ENCODE data around the gene TAS2R14.

The TAS2R14 gene

GRCh38 chr12:10904686-10905085, 34.4 kb downstream of the TAS2R14 start:
- no peak for DNase-seq (ENCODE audit: low read depth in 2 of 2)

- DNase-seq (ENCODE audit: low read depth in 2 of 2), result no peak
Observed at GRCh38 chr12:10901427-10901826, 37.6 kb downstream of the TAS2R14 start.

GRCh38 chr12:10900972-10901371, 38.1 kb downstream of the TAS2R14 start:
- no peak for DNase-seq (ENCODE audit: low read depth in 2 of 2)

GRCh38 chr12:10900530-10900929, 38.5 kb downstream of the TAS2R14 start:
- DNase-seq (ENCODE audit: low read depth in 2 of 2), result no peak

- DNase-seq (ENCODE audit: low read depth in 2 of 2), result no peak
Observed at GRCh38 chr12:10896854-10897253, 42.2 kb downstream of the TAS2R14 start.

- DNase-seq (ENCODE audit: low read depth in 2 of 2), result no peak
Observed at GRCh38 chr12:10891937-10892336, 47.1 kb downstream of the TAS2R14 start.

GRCh38 chr12:10889226-10889625, 49.8 kb downstream of the TAS2R14 start:
- no peak for DNase-seq (ENCODE audit: low read depth in 2 of 2)
